NCI-H748 (cell line): ENCODE results near the gene IFNG-AS1.

Source experiments
- DNase-seq: peaks from one replicate; lab custom pipeline; 2025; ENCODE audit not compliant: unreplicated experiment; lab: John Stamatoyannopoulos, UW

IFNG-AS1 gene

DNA sequence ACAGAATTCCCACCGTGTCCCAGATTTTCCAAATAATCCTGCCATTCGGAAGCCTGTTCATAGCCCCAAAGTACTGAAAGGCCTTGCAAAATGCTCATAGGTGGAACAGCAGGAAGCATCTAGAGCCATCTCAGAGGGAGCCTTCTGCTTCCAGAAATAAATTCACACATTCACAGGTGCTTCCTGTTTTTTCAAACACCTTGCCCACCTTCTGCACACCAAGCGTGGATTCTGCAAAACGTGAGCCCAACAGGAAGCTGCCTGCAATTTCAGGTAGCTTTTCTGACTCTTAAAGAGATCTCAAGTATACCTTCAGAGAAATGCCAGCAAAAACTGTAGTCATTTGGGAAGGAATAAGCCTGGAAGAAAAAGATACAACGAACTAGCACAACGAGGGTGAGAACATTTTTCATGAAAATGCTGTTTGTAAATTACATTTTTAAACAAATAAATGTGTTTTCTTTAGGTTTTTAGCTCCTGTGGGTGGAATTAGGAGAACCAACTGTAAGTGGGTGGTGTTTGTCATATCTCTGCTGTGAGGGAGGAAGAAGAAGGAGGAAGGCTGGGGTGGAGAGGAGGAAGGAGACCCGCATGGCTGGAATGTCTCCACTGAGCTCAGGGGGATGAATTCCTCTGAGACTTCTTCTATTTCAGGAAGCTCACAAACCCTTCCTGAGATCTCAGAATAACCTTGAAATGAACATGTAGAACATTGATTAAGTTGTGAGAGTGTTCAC is at the start of gene IFNG-AS1:
IFNG-AS1 (plus strand) TSS at position 264 of the 737 bp plus-strand sequence.
- peak; percentile 13 for DNase-seq

DNA sequence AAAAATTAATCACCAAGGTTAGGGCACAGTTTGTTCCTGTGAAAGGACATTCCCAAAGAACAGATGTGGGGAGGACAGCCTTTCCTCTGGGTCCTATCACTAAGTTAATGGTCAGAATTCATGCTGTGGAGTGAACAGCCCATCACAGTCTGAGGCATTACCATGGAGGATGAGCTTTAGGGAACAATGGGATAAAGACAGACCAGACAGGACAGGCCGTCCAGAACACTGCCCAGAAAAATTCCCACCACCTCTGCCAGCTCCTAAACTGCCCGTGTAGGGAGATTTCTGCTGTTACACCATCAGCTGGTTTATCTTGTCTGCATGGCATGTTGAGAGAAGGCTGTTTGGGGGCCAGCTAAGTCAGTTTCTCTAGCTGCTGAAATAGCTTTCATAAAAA is 49.6 kb upstream of the IFNG-AS1 start:
- no peak for DNase-seq

DNA sequence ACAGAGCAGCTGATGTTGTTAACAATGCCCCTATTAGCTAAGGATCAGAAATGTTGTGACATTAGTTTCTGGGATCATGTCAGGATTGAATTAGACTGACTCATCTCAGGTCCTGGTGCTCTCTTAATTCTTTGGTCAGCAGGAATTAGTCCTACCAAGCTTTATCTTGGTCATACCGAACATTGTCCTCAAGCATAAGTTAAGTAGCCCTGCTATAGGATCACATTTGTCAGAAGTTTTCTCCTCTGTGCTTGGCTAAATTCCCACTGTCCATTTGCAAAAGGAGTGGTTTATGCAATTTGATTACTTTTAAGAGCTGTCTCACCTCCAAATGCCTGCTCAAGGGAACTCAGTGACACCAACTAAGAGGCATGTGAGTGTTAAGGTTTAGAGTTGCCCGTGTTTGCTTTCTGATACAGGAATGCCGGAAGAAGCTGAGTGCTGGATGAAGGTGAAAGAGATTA is 48.4 kb upstream of the IFNG-AS1 start:
- DNase-seq, result no peak

DNA sequence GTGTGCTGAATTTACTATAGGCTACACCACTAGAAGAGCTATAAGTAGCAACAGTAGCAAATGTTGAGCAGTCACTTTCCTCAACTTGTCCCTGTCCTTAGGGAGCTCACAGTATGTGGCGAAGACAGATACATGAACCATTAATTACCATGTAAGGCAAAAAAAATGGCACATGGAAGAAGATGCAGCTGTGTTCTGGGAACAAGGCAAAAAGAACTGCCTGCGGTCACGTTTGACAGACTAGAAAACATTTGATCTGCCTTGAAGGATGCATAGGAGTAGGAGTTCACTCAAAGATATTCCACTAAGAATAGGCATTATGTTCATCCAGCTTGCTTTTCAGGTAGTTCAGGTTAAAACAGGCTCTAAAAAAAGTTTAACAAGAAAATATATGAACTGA is 46.5 kb upstream of the IFNG-AS1 start:
- DNase-seq, result no peak

DNA sequence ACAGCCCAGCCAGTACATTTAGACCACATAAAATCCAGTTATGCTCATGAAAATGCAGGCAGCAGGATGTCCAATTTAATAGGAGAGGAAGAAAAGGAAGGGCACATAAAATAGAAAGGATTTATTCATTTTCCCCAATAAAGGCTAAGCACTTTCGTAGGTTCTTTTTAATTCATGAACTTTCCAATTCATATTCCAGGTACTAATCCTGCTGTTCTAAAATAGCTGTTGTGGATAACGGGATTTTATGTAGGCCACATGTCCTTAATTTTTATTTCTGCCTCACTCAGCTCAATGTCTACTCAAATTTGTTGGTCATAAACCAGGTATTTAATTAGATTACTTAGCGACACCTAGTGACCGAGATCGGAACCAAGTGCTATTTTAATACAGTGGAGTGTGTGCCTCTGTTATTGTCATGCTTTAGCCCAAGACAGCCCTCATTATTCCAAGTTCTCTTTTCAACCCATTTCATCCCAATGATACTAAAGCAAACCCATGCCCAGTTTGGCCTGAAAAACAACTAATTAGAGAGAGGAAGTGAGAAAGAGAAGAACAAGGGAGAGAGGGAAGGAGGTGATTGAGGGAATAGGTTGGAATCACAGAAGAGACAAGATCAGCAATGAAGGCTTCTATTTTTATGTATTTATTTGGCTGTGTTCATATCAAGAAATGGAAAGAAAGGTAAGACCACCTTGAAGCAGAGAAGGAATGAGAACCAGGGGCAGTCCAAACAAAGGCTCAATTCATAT is 45.9 kb upstream of the IFNG-AS1 start:
- peak; percentile 80 for DNase-seq

DNA sequence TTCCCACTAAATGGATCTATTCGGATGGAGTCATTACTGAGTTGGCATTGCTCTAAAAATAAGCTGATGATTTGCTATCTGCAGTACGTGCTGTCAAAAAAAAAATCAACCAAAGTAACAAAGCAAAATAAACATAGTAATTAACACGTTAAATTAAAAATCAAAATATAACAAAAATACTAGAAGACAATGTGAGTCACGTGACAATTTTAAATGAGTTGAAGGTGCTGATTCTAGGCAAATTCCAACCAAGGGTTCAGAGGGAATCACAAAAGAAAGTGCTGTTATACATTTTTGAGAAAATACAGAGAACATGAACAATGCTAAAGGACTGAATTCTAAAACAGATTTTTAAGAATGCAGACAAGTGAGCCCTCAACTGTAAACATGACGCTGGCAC is 45.2 kb upstream of the IFNG-AS1 start:
- no peak for DNase-seq

DNA sequence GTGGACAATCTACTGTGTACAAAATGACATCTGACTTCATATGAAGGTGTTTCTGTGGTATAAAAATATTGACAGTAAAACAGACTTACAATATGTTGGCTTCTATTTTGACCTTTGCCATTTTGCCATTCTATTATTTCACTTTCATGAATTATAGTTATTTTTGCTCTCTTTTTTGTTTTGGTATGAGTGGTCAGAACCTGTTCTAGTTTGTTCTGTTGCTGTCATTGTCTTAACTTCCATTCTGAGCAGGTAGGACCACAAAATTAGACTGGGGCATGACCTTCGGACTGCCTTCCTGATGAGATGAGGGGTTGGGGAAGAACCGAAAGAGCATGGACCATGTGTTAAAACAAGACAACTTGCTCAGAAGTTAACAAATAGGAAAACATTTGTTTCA is 36.5 kb upstream of the IFNG-AS1 start:
- no peak for DNase-seq

DNA sequence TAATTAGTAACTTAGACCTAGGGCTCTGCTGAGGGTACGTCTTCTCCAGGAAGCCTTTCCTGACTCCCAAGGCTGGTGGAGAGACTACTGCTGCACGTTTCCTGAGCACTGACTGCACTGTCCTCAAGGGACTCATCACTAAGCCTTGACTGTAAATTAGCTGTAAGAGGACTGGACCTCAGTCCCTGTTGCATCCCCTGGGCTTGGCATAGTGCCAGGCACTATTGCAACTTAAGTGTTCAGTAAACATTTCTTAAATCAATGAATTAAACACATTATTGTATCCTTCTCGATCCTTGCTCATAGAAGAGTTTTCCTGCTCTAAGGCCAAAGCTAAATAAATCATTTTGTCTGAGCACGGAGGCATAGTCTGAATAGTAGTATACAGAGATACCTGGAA is 31.9 kb upstream of the IFNG-AS1 start:
- peak; percentile 91 for DNase-seq

DNA sequence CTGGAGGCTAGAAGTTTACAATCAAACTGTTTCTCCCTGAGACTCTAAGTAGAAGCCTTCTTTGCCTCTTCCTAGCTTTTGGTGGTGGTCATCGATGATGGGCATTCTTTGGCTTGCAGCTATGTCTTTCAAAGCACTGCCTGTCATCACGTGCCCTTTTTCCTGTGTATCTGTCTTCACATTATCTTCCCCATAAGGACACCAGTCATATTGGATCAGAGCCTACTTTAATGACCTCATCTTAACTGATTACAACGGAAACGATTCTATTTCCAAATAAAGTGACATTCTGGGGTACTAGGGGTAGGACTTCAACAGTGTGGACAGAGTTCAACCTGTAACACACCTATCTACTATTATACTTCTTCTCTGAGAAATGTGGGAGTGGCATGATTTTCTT is 31.1 kb upstream of the IFNG-AS1 start:
- no peak for DNase-seq

DNA sequence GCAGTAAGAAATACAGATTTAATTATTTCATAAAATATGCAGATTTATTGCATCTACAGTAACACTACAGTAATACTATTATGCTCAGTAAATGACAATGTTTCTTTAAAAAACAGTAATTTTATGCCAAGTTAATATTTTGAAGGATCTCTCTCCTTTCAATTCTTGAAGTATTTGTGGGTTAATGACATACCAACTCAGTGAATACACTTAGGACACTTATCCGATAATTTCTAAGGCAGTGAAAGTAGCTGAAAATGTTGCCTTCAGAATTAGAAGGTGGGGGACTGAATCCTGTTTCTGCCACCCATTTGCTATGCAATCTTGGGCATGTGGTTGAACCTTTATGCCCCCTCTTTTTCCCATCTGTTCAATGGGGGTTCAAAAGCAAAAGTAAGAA is 24.8 kb upstream of the IFNG-AS1 start:
- no peak for DNase-seq

DNA sequence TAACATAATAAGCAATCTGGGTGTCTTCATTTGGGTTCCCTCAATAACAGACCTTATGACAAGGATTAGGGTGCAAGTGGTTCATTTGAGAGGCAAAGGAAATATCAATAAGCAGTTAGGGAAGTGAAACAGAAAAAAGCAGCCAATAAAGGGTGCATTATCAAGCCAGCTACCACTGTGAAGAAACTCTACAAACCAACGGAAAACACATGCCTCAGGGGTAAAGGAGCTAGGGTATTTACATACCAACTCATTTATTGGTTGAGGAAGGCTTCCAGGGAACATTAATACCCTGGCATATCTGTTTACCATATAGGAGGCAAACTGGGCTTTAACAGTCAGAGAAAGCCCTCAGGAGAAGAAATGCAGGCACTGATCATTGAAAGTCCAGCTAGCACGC is 22.7 kb upstream of the IFNG-AS1 start:
- no peak for DNase-seq

DNA sequence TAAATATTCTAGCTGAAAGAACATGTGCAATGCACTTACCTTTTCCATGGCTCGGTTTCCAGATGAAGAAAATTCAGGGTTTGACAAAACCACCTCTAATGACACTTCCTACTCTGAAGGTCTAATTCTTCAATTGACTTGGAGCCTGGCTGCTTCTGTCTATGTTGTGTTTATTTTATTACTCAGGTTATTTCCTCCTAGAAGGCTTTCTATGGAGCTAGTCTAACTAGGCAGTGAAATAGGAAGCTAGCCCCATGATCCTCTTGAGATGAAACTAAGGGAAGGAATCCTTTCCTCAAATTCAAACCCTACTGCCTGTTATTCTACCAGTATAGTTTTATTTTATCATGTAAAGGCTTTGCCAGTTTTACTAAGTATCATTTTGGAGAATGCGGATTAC is 20.9 kb upstream of the IFNG-AS1 start:
- no peak for DNase-seq

DNA sequence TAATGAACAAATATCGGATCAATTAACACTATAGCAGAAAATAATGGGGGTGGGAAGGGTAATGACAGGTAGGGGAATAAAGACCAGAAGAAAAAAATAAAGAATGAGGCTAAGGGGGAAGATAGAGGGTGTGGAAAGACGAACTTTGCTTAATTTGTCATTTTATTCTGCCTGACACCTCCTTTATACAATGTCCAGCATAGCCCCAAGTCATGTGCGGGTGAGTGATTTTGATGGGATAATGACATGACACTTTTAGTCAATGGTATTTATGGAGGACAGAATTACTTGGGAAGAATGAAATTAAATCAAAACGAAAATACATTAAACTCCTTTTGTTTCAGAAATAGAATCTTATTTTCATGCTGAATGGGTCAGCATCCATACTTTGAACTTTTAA is 20.5 kb upstream of the IFNG-AS1 start:
- DNase-seq, result no peak

DNA sequence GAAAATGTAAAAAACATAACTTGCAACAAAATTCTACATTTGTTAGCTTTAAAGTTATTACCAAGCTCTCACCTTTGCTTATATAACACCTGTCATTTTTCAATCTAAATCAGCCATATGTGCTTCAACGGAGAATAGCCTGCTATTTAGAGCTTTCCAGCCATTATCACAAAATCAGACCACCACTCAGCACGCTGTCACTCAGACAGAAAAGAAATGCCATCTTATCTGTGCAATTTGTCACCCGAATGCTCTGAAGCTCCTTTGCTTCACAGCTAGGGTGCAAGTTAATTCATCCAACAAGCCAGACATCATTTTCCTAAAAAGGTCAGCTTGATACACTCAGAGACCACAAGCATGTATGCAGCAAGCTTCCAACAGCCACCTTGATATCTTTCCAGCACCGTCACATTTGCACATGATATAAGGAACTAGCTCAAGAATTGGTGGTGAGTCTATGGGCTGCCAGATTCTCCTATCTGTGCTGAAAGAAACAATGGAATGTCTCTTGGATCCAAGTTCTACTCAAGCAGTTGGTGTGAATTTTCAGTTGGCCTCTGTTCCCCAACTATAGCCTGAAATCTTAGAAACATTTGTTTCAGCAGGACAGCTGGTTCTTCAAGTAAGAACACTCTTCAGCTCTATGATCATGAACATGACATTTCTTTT is 20.0 kb upstream of the IFNG-AS1 start:
- no peak for DNase-seq

DNA sequence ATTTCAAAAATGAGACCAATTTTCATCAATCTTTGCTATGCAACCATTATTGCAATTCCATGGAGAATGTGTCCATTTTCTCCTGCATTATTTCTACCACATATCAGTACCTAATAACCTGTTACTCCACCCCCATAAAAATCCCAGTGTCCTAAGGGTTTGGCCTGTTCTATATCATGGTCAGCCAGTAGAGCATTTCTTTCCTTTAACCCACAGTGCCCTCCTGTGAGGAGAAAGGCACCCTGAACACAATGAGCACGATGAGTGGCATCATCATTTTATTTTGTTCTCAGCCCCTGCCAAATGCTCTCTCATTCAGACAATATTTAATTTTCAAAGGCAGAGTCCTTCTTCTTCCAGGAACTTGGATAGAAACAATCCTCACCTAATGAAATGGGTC is 11.6 kb upstream of the IFNG-AS1 start:
- no peak for DNase-seq

DNA sequence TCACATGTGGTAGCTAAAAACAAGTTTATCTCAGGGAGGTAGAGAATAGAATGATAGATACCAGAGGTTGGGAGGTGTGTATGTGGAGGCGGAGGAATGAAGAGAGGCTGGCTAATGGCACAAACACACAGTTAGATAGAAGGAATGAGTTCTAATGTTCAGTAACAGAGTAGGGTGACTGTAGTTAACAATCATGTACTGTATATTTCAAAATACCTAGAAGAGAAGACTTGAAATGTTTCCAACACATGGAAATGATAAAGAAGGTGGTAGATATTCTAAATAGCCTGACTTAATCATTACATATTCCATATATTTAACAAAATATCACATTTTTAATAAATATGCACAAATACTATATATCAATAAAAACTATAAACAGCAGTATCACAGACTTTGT is 8.9 kb upstream of the IFNG-AS1 start:
- no peak for DNase-seq

DNA sequence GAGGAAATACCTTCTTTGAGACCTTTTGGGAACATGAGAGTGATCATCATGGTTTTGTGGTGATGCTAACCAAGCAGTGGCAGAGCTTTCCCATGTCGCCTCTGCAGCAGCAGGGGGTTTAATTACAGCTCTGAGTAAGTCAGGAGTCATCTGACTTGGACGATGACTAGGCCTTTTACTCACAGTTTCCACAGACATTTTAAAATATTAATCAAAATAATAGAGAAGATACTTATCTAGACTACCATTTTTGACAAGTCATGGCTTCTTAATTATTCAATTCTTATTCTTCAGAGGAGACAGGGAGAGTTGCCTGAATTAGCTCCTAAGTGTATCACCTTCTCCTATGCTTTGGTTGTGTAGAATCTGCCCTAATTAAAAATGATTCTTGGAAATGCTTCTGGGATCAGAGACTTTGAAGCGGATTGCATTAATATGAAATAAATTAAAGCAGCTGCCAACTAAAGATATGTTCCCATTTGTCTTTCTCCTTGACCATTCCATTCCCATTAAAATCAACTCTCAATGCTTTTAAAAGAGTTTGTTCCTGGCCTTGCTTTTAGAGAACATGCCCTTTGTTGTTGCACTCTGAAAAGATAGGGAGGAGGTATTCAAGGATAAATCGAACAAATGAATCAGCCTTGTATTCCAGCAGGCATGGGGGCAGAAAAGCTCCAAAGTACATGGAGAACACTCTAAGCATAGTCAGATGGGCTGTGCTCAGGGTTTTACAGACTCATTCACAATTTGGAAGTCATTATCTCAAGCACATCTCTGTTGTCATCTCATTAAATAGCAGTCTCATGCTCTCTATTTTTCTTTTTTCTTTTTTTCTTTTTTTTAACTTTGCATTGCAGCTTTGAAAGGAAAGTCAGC is 7.7 kb upstream of the IFNG-AS1 start:
- no peak for DNase-seq

DNA sequence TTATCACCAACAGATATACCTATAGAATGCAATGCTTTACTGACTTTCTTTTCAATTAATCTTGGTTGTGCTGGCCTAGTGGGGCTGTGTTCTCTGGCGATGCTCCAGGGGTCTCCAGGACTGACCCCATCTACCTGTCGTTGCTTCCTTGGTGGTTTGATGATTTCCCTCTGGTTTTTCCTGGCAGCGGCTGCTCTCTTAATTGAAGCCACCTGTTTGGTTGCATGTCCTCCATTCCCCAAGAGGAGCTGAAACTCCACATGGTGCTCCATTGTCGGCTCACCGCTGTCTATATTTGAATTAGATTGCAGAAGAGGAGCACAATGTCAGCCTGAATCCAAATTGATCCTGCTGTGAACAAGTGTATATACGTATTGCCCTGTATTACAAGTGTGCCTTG is 7.1 kb upstream of the IFNG-AS1 start:
- peak; percentile 51 for DNase-seq

DNA sequence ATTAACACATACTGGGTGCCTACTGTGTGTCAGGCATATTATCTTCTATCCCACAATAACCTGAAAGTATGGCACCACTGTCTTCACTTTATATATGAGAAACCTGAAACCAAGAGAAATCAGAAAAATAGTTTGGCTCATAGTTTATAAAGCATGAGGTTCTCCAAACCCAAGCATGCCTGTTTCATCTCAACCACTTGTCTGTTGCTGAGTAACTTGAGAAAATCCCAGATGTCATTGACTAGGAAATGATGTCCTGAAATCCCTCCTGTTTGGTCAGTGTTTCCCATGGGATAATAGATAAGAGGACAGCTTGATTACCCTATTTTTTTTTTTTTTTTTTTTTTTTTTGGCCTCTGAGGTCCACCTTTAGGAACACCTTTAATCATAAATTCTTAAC is 2.6 kb upstream of the IFNG-AS1 start:
- DNase-seq, result no peak

DNA sequence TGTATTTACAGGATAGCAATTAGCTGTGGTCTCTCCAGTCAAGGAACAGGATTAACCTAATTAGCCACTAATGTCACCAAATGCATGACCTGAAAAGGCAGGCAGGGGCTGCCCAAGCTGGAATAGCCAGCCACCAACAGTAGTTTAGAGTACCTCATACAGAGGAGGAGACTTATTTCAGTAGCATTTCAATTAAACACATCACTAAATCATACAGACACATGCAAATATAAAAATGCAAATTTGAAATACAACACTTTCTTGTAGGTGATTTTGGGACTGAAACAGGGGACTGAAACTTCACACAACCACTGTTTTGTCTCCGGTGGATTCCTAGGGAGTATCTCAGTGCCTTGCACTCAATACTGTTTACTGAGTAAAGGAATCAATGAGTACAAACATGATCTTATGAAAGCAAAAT is 636 bp upstream of the IFNG-AS1 start:
- no peak for DNase-seq

DNA sequence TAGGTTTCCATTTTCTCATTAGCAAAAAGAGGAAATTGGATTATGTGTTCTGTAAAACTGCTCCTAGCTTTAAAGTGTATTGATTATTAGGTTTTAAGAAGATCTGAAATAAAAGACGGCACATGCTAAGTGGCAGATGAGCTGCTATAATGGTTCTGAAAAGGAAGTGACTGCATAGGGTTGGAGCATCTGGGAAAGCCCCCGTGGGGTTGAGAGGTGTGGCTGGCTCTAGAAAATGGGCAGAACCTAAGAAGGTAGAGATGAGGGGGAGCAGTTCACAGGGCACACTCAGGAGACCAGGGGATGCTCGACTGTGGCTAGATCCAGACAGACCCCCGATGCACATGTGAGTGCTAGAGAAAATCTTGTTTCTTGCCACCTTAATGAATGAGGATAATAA is 1.9 kb downstream of the IFNG-AS1 start:
- DNase-seq, result no peak
